ENCODE results near the gene OTUD7B.
A peak's percentile ranks its signal among the peaks of the same experiment; 100 is the strongest.

Gene OTUD7B

GRCh38 chr1:149915429-149916192, 94.9 kb downstream of the OTUD7B start:
- no peak for DNase-seq

GRCh38 chr1:149914545-149914944, 96.0 kb downstream of the OTUD7B start:
- DNase-seq: no peak

GRCh38 chr1:149906570-149907075, 103.9 kb downstream of the OTUD7B start:
- no peak for DNase-seq

GRCh38 chr1:149903836-149904491, 106.6 kb downstream of the OTUD7B start:
- DNase-seq: no peak

GRCh38 chr1:149899460-149900284, 110.9 kb downstream of the OTUD7B start, which contains the start of gene BOLA1:
Gene BOLA1 (plus strand): TSS chr1:149899568. CDS start chr1:149900060, 492 bp downstream.
- peak; percentile 51 for DNase-seq

- DNase-seq: no peak
Measured at GRCh38 chr1:149896575-149896974, 114.0 kb downstream of the OTUD7B start.

- no peak for DNase-seq
Measured at GRCh38 chr1:149888999-149889289, 121.6 kb downstream of the OTUD7B start.

- peak; percentile 90 for DNase-seq
Measured at GRCh38 chr1:149888247-149888998, 122.1 kb downstream of the OTUD7B start.
